Stimulated activated CD8-positive, alpha-beta memory T cell treated with anti-CD3 and anti-CD28 coated beads, Interleukin-2, amount 100 ng/mL, for 1 hour (primary cell): ENCODE results near the gene GTF2I.
A peak's percentile ranks its signal among the peaks of the same experiment; 100 is the strongest.
"Not testable (repeated sequence)": the region's sequence is repeated elsewhere in the genome, so short reads cannot be mapped to it uniquely, and the experiment has no call there.

Experiments
- DNase-seq, 2 donors: peaks; one replicate each; pipeline ENCODE4 v3.0.0-alpha.2; 2020; ENCODE audit warnings: low read depth in 2 of 2

The GTF2I gene

DNA sequence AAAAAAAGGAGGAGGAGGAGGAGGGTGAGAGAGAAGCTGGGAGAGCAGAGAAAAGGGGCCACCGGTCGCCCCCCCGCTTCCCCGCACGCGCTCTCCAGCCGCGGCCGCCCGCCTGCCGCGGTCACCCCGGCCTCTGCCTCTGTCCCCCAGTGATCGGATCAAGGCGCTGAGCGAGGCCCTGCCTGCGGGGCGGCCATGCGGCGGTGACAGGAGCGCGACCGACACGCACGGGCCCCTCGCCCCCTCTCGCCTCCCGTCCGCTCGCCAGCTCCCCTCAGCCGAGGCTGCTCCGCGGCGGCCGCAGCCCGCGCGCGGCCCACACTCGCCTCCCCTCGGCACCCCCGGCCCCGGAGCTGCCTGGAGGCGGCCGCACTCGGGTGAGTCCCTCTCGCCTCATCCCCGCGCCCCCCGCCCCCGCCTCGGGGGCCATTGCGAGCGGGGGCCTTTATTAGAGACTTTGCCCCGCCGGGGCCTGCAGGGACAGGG, at the start of gene GTF2I:
Gene GTF2I (plus strand): TSS at position 27 of the 486 bp plus-strand sequence. CDS start 31,411 bp downstream, outside the sequence.
- peak in 1 of 2 donors; percentile 30 for DNase-seq

DNA sequence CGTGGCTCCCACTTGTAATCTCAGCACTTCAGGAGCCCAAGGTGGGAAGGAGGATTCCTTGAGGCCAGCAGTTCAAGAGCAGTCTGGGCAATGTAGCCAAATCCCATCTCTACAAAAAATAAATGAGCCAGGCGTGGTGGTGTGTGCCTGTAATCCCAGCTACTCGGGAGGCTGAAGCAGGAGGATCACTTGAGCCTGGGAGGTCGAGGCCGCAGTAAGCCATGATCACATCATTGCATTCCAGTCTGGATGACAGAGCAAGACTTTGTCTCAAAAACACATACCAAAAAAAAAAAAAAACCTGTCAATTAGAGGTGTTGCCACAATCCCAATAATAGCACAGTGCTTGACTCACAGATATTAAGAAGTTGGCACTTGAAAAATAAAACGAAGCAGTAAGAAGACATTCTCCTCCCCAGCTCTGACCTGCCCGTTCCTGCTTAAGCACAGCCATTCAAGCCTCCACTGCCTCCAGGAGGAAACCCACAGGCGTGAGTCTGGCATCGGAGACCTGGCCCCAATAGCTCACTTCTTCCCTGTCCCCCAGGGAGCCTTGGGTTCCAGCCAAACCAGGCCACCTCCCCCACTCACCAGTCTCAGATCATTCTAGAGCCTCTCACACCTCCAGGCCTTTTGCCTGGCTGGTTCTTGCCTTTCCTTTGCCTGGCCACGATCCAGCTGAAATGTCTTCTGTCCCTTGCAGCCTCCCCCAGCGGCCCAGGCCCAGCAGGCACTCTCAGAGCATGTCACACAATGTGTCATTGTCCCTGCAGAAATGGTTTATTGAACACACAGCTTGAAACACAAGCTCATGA, 45.3 kb upstream of the GTF2I start:
- DNase-seq, result no peak

DNA sequence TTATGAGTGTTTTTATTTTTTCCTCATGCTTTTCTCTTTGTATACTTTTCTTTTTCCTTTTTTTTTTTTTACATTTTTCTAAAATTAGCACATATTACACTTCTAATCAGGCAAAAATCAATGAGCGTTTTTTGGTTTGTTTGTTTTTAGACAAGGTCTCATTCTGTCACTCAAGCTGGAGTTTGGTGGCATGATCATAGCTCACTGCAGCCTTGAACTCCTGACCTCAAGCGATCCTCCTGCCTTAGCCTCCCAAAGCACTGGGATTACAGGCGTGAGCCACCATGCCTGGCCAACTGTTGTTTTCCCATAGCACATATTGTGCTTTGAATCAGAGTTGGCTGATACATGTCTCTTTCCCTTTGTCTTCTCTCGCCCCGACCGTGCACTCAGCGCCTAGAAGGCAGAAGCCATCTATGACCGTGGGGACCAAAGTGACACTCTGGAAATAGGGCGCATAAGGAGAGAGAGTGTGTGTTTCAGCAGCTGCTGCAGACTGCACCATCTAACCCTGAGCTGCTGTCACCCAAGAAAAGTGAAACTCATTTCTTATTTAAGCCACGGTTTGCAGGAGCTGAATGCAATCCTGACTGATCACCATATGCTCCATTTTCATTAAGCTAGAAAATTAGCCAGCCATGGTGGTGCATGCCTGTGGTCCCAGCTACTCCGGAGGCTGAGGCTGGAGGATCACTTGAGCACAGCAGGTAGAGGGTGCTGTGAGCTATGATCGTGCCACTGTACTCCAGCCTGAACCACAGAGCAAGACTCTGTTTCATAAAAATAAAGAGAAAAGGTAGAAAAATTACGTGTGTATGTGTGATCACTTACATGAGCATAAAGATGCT, 41.4 kb upstream of the GTF2I start:
- no peak for DNase-seq

DNA sequence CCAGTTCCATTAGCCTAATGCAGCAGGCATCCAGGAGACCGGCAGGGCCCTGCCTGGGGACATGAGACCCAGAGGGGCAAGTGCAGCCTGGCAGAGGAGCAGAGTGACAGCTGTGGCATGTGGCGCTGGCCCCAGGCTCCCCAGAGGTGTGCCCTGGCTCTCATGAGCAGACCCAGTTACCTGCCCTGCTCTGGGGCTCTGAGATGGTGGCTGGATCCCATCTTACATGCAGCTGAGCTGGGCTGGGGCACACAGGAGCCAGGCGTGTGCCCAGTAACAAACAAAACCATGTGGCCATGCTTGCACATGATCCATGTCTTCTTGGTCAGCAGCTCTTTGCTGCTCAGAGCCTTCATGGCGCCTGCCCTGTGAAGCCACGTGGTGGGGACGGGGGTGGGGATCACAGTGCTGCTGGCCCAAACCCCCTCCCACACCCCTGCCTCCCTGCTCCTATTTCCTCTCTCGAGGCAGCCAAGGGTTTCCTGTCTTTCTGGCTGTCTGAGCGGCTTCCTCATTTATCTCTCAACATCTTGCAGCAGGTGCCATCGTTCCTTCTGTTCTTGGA, 40.3 kb upstream of the GTF2I start:
- no peak for DNase-seq

DNA sequence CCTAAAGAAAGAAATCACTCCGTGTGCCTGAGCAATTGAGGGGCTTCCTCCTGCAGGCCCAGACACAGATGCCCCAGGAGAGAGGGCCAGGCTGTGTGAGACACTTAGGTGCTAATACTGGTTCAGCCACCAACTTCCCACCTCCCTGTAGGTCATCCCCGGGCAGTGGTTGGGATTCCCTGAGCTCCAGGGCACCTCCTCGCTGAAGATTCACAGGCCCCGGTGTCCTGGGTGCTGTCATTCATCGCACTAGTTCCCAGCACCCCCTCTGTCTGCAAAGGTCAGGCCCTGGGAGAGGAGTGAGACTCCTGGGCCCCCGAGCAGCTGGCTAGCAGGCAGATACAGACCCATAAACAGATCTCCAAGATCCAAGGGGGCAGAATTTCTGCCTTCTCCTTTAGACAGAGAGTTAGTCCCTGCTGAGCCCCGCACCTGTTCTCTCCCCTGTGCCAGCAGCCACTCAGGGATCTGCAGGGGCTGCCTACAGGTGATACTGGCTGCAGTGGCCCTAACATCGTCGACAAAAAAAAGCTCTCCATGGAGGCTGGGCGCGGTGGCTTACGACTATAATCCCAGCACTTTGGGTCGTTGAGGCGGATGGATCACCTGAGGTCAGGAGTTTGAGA, 38.2 kb upstream of the GTF2I start:
- no peak for DNase-seq

DNA sequence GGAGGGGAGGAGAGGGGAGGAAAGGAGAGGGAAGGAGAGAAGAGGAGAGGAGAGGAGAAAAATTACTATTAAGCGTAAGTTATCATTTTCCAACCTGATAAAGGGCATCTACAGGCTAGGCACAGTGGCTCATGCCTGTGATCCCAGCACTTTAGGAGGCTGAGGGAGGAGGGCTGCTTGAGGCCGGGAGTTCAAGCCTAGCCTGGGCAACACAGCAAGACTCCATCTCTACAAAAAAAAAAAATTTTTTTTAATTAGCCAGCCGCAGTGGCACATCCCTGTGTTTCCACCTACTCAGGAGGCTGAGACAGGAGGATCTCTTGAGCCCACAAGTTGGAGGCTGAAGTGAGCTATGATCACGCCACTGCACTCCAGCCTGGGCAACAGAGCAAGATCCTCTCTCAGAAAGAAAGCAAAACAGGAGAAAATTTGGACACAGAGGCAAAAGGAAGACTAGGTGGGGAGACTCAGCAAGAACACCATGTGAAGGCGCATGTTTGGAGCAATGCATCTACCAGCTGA, 35.2 kb upstream of the GTF2I start:
- no peak for DNase-seq

DNA sequence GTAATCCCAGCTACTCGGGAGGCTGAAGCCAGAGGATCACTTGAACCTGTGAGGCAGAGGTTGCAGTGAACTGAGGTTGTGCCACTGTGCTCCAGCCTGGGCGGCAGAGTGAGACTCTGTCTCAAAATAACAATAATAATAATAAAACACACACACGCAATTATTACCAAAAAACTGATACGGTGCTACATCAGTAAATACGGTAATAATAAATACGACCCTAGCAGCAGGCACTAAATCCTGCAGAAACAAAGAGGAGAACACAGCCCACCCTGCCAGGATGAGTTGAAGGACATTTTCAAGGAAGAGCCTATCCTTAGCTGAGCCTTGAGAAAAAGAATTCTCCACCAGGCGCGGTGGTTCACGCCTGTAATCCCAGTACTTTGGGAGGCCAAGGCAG, 34.4 kb upstream of the GTF2I start:
- no peak for DNase-seq

DNA sequence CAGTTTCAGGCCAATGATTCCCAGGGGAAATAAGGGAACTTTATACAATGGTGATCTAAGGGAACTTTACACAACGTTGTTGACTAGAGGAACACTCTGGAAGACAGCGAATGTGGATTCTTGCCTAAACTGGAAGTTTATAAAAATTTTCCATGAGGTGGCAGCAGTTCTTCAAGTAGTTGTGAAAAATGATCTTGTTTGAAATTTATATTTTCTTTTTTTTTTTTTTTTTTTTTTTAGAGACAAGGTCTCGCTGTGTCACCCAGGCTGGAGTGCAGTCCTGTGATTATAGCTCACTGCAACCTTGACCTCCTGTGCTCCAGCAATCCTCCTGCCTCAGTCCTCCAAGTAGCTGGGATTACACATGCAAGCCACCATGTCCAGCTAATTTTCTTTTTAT, 32.1 kb upstream of the GTF2I start:
- DNase-seq, result no peak

DNA sequence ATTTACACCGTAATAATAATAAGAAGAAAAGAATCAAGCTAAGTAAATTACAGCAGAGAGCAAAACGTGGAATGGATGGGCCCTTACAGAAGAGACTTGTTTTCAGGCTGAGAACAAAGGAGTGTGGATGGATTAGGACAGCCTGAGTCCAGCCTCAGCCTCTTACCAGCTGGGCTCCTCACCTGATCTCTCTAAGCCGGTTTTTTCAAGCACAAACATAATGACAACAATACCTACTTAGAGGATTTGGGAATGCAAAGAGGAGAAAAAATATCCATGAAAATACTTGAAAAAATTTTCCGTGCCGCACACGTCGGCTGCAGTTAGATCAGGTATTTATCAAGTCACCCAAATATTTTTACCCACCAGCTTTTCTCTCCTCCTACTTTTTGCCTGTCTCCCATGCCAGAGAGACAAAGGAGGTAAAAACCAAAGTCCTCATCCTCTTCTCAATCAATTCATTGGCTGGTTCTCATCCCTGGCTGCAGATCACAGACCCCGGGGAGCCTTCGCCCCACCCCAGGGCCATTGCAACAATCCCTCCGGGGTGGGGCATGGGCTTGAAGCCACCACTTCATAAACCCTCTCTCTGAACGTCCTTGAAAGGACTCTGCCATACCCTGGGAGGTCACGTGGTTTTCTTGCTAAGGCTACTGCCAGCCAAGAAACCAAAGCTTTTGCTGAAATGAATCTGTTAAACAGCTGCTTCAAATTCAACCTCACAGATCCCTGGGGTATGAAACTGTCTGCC, 29.7 kb upstream of the GTF2I start:
- no peak for DNase-seq

DNA sequence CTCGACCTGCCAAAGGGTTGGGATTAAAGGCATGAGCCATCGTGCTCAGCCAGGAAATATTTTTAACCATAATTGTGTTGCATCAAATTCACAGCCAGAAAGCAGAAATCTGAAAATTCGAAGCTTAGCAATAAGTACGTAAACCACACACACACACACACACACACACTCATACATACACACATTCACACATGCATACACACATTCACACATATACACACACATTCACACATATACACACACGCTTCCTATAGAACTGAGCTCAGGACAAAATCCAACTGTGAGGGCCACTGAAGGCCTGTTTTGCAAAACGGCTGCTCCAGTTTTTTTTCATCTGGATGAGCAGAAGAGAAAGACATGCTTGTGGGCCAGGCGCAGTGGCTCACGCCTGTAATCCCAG, 25.0 kb upstream of the GTF2I start:
- DNase-seq, result no peak

DNA sequence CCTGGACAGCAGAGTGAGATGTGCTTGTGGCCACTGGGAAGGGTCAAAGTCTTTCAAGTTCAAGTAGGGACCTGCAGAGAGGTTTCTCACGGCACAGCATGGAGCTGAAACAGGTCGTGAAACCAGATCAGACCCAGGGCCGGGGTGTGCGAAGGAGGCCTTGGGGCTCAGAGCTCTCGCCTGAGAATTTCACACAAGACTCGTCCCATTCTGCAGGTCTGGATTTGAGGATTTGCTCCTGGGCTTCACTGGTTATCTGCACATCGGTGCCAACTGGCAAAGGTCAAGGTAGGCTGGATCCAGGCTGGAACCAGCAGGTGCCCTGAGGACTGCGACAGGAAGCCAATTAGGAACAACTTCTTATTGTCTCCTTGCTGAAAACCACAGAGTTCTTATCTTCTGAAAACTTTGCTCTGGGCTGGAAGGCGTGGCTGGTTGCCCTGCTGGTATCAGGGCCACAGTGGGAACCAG, 24.0 kb upstream of the GTF2I start:
- no peak for DNase-seq

DNA sequence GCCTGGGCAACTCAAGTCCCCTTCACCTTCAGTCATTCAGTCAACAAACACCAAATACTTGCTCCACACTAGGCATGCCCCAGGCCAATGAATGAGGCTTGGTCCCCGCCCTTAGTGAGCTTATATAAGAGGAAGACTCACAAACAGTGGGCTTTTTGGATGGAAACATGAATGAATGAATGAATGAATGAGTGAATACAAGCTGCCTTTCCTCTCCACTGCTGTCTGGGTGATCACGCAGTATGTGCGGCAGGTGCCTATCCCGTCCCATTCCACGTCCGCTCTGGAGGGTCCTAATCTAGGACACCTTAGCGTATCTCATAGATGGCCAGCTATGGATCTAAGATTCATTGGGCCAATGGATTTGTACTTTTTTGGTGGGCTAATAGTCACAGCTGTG, 19.8 kb upstream of the GTF2I start:
- DNase-seq, result no peak

DNA sequence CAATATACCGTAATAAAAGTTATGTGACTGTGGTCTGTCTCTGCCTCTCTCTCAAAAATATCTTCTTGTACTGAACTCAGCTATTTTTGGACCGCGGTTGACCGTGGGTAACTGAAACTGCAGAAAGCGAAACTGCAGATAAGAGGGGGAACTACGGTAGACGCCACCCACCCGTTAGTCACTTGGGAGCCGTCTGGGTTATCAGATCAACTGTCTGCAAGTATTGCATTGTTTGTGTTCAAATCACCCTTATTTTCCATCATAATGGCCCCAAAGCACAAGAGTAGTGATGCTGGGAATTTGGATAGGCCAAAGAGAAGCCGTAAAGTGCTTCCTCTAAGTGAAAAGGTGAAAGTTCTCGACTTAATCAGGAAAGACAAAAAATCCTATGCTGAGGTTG, 7.5 kb upstream of the GTF2I start:
- peak; percentile 46 to 58 for DNase-seq

DNA sequence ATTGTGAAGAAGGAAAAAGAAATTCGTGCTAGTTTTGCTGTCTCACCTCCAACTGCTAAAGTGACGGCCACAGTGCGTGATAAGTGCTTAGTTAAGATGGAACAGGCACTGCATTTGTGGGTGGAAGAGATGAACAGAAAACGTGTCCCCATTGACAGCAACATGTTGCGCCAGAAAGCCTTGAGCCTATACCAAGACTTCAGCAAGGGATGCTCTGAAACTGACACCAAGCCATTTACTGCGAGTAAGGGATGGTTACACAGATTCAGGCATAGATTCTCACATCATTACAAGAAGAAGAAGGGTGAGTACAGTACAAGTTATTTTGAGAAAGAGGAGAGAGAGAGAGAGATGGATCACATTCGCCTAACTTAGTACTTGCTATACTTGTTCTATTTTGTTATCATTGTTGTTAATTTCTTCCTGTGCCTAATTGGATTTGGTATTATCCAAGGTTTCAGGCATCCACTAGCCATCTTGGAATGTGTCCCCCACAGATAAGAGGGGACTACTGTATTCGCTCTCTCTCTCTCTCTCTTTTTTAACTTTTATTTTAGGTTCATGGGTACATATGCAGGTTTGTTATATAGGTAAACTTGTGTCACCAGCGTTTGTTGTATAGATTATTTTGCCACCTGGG, 6.9 kb upstream of the GTF2I start:
- DNase-seq, result not testable (repeated sequence)

DNA sequence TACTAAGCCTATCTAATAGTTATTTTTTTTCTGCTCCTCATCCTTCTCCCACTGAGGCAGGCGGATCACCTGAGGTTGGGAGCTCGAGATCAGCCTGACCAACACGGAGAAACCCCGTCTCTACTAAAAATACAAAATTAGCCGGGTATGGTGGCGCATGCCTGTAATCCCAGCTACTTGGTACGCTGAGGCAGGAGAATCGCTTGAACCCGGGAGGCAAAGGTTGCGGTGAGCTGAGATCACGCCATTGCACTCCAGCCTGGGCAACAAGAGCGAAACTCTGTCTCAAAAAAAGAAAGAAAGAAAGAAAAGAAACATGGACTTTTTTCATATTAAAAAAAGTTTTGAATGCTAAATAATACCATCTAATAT, 6.4 kb upstream of the GTF2I start:
- not testable (repeated sequence) for DNase-seq

DNA sequence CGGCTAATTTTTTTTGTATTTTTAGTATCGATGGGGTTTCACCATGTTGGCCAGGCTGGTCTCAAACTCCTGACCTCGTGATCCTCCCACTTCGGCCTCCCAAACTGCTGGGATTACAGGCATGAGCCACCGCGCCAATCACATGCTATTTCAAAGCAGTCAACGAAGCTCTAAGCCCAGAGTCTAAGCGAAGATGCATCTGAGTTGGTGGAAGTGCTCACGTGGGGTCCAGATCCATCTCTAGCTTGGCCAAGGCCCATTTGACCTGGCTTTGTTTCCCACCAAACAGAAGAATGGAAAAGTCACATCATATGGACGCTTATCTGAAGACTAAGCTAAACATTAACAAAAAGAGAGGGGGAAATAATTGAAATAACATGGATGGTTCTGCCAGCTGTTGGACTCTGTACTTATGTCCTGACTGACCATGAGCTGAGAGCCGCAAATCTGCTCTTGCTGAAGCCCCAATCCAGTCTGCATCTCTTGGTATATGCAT, 3.8 kb upstream of the GTF2I start:
- DNase-seq, result no peak

DNA sequence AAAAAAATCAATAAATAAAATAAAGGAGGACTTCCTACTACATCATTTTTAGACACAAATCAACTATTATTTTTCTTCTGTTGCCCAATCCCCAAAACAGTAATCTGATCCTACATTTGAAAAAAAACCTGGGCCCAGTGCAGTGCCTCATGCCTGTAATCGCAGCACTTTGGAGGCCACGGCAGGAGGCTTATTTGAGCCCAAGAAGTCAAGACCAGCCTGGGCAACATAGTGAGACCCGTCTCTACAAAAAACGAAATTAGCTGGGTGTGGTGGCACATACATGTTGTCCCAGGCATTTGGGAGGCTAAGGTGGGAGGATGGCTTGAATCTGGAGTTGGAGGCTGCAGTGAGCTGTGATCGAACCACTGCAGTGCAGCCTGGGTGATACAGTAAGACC, 2.7 kb upstream of the GTF2I start:
- no peak for DNase-seq

DNA sequence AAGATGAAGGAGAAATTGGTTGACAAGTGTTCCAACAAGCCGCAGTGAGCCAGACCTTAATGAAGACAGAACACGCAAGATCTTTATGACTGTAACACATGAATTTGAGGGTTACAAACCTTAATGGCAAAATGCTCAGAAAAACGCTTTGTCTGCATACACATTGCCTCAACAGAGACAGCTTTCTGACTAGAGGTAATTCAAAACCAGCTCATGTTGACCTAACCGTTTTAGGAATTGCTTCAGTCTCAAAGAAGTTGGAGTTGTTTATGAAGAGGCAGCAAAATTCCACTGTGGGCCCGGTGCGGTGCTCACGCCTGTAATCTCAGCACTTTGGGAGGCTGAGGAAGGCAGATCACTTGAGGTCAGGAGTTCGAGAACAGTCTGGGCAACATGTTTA, 2.2 kb upstream of the GTF2I start:
- no peak for DNase-seq

DNA sequence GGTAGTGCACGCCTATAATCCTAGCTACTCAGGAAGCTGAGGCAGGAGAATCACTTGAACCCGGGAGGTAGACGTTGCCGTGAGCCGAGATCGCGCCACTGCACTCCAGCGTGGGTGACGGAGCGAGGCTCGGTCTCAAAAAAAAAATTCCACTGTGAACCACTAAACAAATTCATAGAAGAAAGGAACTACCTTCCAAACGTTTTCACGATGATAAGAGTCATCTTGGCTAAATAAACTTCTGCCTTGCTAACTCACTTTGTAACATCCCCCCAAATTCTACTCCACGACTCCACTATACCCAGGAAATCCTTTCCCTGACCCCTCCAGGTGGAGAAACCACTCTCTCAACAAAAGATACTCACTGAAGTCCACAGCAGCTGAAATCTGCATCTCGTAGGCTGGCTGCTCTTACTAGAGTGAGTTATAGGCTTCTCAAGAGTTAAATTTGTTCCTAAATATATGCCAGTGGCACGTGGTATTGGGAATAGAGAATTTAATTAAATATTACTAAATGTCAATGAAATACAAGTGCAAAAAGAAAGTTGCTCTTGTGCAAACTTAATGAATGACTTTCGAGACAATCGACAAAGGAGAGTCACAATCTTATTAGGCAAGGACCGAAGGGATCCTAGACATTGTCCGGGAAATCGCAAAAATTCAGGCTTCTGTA, 1.6 kb upstream of the GTF2I start:
- no peak for DNase-seq

DNA sequence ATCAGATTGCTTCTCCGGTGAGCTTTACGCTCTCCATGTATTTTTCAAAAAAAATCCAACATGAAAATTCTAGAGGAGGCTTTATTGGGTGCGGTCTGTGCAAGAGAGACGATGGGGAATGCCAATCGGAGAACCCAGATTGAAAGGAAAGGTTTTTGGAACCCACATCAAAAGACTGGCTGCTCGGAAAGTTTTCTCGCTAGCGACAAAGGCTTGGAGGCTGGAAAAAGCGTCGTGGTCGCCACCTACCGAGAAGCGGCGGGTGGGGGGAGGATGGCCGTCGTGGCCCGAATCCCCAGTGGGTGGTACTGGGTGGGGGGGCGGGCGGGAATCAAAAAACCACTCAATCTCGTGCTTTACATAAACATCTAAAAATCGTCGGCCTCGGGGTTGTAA, 1.1 kb upstream of the GTF2I start:
- DNase-seq, result peak; percentile 31 to 46
